Stimulated activated CD4-positive, alpha-beta T cell treated with anti-CD3 and anti-CD28 coated beads, TNF-alpha, amount 100 ng/mL, for 4 hours (primary cell): ENCODE results near the gene APOC4.
"Not testable (repeated sequence)": the region's sequence is repeated elsewhere in the genome, so short reads cannot be mapped to it uniquely, and the experiment has no call there.

Experiments used
- DNase-seq, 3 experiments: peaks; one replicate each; pipeline ENCODE4 v3.0.0-alpha.2; 2020; ENCODE audit warnings: low read depth in 3 of 3

Gene APOC4

DNA sequence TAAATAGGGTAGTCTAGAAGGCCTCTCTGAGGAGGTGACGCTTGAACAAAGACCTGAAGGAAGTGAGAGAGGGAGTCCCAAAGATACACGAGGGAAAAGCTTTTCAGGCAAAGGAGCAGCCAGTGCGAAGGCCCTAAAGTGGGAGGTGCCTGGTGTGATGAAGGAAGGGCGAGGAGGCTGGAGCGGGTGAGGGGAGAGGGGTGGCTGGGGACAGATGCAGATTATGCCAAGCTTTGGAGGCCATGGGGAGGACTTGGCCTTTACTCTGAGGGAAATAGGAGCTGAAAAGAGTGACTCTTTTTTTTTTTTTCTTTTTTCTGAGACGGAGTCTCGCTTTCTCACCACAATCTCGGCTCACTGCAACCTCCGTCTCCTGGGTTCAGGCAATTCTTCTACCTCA lies 16.1 kb downstream of the APOC4 start:
- DNase-seq: no peak

DNA sequence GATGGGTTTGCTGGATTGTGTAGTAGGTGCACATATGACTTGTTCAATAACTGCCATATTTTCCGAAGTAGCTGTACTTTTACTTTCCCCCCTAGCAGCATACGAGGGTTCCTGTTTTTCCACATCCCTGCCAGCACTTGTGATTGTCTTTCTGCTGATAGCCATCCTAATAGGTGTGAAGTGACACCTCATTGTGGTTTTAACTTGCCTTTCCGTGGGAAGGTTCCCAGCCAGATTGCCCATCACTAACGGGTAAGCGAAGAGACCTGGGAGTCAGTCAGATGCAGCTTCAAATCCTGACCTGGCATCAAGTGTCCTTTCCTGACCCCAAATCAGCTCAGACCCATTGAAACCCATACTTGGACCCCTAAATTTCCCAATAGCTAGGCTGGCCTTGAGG lies 17.7 kb downstream of the APOC4 start:
- no peak for DNase-seq

DNA sequence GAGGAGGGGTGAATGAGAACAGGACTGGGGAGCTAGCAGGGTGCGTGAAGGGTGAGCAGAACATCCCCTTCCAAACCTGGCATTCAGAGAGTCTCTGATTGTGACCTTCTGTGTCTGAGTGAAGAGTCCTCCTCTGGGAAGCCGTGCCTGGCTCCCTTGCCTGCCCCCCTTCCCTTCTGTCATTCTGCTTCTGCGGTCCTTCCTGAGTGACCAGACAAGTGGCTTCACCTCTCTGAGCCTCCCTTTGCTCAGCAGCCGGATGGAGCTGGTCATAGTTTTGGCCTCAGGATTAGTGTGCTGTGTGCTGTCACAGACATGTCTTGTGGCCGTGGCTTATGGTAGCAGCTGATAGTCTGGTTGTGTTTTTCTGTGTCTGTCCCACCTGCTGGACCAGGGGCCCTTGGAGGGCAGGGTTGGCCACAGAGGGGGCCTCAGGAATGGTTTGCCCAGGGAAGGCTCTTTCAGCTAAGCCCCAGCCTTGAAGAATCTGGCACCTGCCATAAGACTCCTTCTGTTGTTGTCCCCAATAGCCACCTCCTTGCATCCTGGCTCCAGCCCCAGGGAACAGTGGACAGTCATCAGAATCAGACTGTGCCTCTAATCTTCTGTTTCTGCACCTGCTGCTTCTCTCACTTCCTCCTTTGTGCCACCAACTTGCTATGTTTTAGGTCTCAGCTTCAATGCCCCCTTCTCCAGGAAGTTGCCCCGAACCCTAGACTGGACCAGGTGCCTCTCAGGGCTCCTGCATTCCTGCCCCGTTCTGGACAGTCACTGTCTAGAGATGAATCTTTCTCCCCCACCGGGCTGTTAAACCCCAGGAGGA lies 19.1 kb downstream of the APOC4 start:
- DNase-seq: no peak

DNA sequence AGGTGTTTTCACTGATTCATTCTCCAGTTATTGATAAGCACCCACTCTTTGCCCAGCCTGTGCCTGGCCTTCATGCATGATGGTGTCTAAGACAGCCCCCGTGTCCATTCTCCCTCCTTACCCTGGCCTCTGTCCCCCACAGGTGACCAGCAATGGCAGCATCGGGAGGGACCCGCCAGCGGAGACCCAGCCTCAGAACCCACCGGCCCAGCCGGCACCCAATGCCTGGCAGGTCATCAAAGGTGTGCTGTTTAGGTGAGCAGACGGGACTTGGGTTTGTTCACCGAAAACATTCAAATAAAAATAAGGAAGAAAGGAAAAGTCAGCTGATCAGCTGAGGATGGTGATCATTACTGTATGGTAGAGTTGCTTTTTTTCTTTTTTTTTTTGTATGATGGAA lies 19.8 kb downstream of the APOC4 start:
- no peak for DNase-seq

DNA sequence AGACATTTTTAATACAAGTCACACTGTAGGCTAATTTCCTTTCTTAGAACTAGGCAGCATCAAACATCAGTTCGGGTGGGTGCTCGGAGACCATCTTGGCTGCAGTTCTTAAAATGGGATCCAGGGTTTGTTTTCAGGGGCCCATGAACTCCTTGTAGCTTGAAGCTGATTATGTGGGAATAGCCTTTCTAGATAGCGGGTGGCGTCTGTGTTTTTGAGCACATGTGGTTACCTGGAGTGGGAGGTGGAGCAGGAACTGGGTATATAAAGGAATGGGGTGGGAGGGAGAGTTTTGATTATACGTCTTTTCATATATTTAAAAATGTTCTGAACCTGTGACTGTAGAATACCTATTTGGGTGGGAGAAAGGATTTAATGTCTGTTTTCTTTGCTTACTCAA lies 26.1 kb downstream of the APOC4 start:
- DNase-seq: no peak

DNA sequence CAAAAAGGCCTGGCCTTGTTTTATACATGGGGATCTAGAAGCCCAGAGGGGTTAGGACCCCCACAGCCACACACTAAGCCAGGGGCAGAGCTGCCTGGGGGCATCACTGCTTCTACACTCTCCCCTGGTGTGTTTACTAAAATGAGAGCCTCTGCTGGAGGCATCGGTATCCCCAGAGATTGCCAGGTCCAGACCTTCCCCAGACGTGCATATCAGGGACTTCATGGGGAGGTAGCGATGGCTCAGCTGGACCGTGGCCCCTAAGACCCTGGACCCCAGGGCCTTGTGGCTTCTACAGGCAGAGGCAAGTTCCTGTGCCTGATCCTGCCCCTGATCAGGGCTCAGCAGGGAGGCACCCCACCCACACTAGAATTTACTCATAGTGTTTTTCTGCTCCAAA lies 26.6 kb downstream of the APOC4 start:
- no peak for DNase-seq

DNA sequence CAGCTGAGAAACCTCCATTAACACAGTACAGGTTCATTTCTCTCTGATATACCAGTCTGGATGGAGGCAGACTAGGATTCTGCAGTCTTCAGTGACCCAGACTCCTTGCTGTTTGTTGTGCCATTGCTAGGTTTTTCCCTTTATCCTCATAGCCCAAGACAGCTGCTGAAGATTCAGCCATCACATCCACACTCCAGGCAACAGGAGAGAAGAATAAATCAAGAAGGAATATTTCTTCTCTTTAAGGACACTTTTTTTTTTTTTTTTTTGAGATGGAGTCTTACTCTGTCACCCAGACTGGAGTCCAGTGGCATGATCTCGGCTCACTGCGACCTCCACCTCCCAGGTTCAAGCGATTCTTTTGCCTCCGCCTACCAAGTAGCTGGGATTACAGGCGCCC lies 27.4 kb downstream of the APOC4 start:
- DNase-seq: no peak

DNA sequence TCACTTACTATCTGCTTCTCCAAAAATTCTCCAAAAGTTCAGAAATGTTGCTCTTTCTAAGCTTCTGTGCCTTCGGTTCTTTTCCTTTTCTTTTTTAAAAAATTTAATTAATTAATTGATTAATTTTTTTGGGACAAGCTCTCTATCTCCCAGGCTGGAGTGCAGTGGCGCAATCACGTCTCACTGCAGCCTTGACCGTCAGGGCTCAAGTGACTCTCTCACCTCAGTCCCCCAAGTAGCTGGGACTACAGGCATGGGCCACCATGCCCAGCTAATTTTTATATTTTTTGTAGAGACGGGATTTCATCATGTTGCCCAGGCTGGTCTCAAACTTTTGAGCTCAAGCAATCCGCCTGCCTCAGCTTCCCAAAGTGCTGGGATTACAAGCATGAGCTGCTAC lies 29.4 kb downstream of the APOC4 start:
- not testable (repeated sequence) for DNase-seq

DNA sequence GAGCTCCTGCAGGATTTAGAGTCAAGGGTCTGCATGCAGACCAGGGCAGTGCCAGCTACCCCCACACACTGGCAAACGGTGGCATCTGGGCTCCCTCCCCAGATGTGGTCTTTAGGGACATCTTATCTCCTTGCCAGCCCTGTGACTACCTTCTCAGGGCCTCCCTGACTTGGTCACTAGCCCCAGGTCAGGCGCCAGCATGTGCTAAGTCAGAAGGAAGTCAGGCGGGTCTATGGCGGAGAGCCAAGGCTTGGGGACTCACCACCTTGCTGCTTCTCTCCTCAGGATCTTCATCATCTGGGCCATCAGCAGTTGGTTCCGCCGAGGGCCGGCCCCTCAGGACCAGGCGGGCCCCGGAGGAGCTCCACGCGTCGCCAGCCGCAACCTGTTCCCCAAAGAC lies 30.8 kb downstream of the APOC4 start:
- DNase-seq: no peak

DNA sequence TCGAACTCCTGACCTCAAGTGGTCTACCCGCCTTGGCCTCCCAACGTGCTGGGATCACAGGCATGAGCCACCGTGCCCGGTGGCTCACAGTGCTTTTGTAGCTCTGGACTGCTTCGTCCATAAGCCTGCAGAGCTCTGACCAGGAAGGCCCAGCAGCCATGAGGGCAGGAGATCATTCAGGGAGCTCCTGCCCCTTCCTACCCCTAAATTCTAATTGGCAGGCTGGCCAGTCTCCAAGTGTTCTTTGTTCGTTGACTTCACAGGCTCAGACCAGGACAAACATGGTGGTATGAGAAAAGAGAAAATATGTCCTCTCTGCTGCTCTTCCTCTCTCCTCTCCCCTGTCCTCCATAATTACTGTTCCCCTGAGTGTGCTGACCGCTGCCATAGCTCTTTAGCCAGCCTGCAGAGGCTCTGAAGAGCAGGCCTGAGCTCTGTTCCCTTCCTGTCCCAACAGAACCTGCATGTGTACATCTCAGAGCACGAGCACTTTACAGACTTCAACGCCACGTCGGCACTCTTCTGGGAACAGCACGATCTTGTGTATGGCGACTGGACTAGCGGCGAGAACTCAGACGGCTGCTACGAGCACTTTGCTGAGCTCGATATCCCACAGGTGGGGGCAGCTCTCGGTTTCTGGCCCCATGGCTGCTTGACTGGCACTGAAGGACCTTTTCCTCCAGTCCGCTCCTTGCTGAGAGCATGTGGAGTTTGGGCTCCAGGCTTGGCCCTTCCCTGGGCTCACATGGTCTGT lies 32.1 kb downstream of the APOC4 start:
- no peak for DNase-seq

DNA sequence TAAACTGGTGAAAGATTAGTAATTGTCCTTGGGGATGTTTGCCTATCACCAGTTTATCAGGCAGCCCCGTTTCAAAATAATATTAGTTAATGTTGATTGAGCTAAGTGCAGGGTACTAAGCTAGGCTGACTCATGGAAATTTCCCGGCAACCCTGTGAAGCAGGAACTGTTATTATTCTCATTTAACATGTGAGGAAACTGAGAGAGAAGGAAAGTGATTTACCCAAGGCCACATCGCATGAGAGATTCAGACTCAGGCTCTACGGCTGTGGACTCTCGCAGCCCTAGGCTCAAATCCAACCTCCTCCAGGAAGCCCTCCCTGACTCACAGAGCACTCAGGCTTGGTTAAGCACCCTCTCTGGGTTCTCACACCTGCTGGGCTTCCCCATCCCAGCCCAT lies 32.8 kb downstream of the APOC4 start:
- DNase-seq: no peak

DNA sequence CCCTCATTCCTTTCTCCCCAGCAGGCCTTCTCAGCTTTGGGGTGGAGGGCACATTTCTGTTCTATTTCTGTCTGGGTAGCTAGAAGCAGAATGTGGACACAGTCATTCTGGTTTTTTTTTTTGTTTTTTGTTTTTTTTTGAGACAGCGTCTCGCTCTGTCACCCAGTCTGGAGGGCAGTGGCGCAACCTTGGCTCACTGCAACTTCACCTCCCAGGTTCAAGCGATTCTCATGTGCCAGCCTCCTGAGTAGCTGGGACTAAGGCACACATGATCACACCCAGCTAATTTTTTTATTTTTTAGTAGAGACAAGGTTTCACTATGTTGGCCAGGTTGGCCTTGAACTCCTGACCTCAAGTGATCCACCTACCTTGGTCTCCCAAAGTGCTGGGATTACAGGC lies 33.4 kb downstream of the APOC4 start:
- no peak for DNase-seq

DNA sequence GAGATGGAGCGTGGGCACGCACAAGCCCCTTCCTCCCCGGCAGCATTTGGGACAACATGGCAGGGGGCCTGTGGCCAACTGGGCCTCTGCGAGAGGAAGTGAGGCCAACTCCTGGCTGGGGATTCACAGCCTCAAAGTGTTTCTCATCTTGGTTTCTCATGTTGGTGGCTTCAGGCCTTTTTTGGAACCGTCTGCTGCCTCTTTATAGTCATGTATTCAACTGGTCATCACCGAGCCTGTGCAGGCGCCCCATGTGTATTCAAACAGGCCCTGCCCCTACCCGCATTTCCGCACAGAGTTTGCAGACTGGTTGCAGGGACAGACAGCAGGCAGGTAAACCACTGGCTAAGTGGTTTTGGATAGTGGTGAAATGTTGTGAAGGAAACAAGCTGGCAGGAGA lies 42.0 kb downstream of the APOC4 start:
- DNase-seq: no peak

DNA sequence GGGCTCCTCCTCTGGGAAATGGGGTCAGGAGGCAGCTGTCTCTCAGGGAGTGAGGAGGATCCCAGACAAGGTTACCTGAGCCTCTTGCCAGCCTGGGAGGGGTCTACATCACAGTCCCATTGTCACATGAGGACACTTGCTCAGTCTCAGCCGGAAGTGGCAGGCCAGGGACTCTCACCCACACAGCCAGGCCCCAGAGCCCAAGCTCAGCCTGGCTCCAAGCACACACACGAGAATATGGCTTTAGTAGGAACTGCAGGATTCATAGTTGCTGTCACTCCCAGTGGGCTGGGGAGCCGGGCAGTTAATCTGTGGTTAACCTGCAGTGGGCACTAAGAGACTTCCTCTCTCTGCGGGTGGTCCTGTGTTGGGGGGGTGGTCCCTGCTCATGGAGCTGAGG lies 43.4 kb downstream of the APOC4 start:
- no peak for DNase-seq

DNA sequence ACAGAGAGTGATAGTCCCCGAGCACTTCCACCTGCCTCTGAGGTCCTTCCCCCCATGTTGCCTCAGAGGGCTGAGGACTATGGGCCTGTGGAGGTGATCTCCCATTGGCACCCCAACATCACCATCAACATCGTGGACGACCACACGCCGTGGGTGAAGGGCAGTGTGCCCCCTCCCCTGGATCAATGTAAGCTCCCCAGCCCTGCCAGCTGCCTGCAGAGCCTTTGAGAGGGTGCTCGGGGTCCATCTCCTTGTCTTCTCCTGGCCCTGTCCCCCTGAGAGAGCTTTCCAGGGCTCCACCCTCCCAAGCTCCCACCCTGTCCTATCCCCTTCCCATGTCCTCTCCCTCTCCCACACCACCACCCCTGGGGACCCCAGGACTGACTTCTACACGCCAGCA lies 44.4 kb downstream of the APOC4 start:
- DNase-seq: no peak

DNA sequence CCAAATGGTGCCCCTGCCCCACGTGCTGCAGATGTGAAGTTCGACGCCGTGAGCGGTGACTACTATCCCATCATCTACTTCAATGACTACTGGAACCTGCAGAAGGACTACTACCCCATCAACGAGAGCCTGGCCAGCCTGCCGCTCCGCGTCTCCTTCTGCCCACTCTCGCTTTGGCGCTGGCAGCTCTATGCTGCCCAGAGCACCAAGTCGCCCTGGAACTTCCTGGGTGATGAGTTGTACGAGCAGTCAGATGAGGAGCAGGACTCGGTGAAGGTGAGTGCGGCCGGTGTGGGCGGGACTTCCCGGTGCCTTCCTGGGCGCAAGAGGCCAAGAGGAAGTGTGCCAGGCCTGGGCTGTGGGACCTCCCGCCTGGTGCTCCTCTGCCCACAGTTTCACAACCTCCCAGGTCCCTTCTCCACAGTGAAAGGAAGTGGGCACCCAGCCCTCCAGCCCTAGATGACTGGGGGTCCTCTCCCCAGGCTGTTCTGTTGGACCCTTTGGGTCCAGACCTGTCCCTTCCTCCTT lies 45.2 kb downstream of the APOC4 start:
- no peak for DNase-seq

DNA sequence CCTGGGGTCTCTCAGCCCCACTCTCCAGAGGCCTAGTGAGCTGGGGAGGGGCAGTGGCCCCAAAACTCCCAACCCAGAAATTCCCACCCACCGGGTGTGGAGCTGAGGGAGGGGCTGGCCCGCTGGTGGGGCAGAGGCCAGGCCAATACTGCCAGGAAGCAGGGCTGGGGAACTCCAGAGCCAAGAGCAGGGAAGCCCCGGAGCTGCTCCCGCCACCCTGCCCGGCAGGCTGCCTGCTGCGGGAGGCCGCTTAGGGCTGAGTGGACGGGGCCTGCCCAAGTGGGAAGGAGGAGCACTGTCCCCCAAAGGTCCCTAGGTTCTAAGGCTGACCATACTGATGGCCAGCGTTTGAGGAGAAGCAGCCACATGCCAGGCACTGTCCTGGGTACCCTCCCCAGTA lies 46.2 kb downstream of the APOC4 start:
- DNase-seq: no peak

DNA sequence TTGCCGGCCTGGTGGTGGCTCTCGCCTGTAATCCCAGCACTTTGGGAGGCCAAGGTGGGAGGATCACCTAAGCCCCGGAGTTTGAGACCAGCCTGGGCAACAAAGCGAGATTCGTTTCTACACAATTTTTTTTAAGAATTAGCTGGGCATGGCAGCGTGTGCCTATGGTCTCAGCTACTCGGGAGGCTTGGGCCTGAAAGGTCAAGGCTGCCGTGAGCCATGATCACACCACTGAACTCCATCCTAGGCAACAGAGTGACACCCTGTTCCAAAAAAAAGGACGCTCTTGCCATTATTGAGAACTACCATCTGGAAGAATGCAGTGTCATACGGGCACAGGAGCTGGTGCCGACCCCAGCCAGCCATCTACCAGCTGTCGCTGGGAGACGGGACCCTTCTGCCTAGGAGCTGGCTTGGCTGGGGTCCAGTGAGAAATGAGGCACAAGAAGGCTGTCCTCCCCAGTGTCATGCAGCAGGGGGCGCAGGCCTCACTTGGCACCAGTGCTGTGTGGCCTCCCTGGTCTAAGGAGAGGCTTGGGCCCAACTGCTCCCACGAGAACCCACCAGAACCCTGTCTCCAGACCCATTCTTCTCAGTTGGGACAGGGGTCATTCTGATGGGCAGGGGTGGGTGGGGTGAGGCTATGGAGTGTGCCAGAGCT lies 47.0 kb downstream of the APOC4 start:
- peak; percentile 35 to 56 (median 38) for DNase-seq

DNA sequence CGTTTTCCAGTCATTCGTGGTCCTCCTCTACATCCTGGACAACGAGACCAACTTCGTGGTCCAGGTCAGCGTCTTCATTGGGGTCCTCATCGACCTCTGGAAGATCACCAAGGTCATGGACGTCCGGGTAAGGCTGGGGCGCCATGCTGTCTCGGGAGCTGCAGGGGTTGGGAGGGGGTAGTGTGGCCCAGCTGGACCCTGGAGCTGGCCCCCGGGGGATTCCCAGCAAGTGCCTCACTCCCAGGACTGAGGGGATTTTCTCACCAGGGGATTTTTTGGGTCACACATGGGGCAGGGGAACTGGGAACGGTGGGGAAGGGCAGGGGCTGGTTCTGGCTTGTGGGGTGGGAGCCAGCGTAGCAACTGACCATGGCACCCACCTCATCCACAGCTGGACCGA lies 48.4 kb downstream of the APOC4 start:
- DNase-seq: no peak

DNA sequence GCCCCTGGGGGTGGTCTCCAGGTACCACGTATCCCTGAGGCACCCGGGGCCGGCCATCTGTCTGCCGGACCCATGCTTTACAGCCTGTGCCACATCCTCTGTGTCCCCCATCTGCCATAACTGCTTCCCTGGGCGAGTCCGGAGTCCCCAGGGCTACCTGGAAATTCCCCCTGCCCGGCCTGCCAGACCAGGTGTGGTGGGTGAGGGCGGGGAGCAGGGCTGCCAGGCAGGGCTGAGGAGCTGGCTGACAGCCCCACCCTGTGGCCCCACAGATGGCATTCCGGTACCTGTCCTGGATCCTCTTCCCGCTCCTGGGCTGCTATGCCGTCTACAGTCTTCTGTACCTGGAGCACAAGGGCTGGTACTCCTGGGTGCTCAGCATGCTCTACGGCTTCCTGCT lies 48.9 kb downstream of the APOC4 start:
- DNase-seq: no peak

DNA sequence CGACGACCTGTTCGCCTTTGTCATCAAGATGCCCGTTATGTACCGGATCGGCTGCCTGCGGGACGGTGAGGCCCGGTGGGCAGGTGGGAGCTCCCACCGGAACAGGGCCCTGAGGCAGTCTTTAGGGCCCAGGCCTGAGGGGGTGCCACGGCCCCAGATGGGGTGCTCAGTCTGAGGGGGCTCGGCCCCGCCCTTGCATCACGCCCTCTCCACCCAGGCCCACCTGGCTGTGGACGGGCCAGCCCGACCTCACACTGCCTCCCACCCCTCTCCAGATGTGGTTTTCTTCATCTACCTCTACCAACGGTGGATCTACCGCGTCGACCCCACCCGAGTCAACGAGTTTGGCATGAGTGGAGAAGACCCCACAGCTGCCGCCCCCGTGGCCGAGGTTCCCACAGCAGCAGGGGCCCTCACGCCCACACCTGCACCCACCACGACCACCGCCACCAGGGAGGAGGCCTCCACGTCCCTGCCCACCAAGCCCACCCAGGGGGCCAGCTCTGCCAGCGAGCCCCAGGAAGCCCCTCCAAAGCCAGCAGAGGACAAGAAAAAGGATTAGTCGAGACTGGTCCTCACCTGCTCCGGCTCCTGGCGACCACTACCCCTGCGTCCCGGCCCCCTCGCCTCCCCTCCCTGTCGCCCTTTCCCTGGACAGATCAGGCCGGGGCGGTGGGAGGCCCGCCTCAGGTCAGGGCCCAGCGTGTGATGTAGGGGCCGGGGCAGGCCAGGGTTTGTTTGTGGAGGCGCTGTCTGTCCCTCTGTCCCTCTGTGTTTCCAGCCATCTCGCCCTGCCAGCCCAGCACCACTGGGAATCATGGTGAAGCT lies 50.5 kb downstream of the APOC4 start:
- no peak for DNase-seq

DNA sequence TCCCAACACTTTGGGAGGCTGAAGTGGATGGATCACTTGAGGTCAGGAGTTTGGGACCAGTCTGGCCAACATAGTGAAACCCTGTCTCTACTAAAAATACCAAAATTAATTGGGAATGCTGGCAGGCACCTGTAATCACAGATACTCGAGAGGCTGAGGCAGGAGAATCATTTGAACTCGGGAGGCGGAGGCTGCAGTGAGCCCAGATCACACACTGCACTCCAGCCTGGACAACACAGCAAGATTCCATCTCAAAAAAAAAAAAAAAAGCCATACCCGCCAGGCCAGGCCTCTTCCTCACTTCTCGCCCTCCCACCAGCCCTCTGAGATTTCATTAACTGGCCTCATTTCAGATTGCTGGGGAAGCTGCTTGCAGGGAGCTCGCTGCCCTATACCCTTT lies 51.5 kb downstream of the APOC4 start:
- DNase-seq: no peak
